Pancreas (tissue), 10 donors: ENCODE measurements around the gene AIG1. TPM values are rescaled to one million over a fixed set of nuclear protein-coding genes. Genes with fewer than 3 reads are reported as not detected.

ENCODE experiments used
- ATAC-seq, 4 donors: fragments of 200-7000 bp; cut with Tn5 transposase; one replicate each; pipeline versions ENCODE4 v1.8.0 to v1.9.1; 2020; ENCODE audit warnings: mild to moderate bottlenecking in 4 of 4, moderate library complexity in 4 of 4
- DNase-seq, 6 donors: peaks; one replicate each; pipeline ENCODE4 v3.0.0-alpha.2; 2020
- FAIRE-seq: peaks from 2 replicates; lab custom pipeline; 2012; peaks lifted over from hg19 to GRCh38; lab: Jason Lieb, UNC
- H3K27ac ChIP-seq, 4 donors: fragments of 200-600 bp; sonication (generic); 1 replicate in 3 of 4; 2 replicates in 1 of 4; pipeline versions ENCODE4 v1.5.0 to v1.8.0; 2020
- H3K27me3 ChIP-seq, 4 donors: fragments of 200-600 bp; one replicate each; pipeline ENCODE4 v1.8.0; 2021
- H3K36me3 ChIP-seq, 3 donors: fragments of 200-600 bp; sonication (generic) in 1 of 3; one replicate each; pipeline versions ENCODE4 v1.5.0 to v1.8.0; 2020 to 2021
- H3K4me1 ChIP-seq, 3 donors: fragments of 200-600 bp; one replicate each; pipeline ENCODE4 v1.8.0; 2021
- H3K4me3 ChIP-seq, 4 donors: fragments of 200-600 bp; sonication (generic) in 2 of 4; one replicate each; pipeline versions ENCODE4 v1.5.0 to v1.8.0; 2020 to 2021
- H3K9me3 ChIP-seq, 4 donors: fragments of 200-600 bp; one replicate each; pipeline ENCODE4 v1.8.0; 2021
- WGBS, 2 donors: extraction: QIAGEN DNeasy Blood & Tissue Kit; methylation state at CpG; one replicate each; pipeline ENCODE4 v1.1.7; 2013; 5-methylcytosine and 5-hydroxymethylcytosine counted together
- intact Hi-C, 3 donors: fragments of 100-400 bp; cut with DNase I; formaldehyde crosslinking; loops; one replicate each; pipeline versions ENCODE4 v1.11.1 to v1.14.2; 2022
- polyA plus RNA-seq, 2 donors: library from polyadenylated mRNA; stranded (reverse); fragments of 200-250 nt; gene quantifications; one replicate each; pipeline ENCODE4 v1.2.3, GENCODE V29; 2013
- total RNA-seq, 6 donors: library from RNA; stranded (reverse); fragmentation: NEBNext Ultra II Directional in 4 of 6; extraction: Animal tissue kit (Norgen Biotek cat#: 25700) in 4 of 6; gene quantifications; one replicate each; pipeline versions ENCODE4 v1.2.1 to v1.2.4, GENCODE V29; 2021 to 2023
- TF ChIP-seq, protein P1 (sequence below), 4 donors: fragments of 200-600 bp; sonication (generic) in 3 of 4; IDR thresholded peaks; one replicate each; pipeline versions ENCODE4 v1.5.0 to v1.8.0; 2021; ENCODE audit warnings: antibody characterized with exemption in 4 of 4
- donor health status: healthy with polysubstance abuse.
- donor health status: DM: no; HTN: no; CAD: no; lungs with moderate emphysema.
- donor health status: DM: no; HTN: no; CAD: no.
- donor health status: control.
- donor health status: control.
- donor health status: Bipolar disorder and iron deficiency.
- donor health status: DM: yes; HTN: yes; CAD: no.
- donor health status: DM: no; HTN: no; CAD: no.
- donor health status: DM: no; HTN: no; CAD: no.
- donor health status: DM: yes; HTN: yes; CAD: no.

AIG1 gene
- total and polyA plus RNA-seq, 8 donors, result 8.7 to 28.9 (median 14.9) TPM

- ATAC-seq (no peak), FAIRE-seq (no peak), DNase-seq (no peak)
- H3K4me1 ChIP-seq, result no peaks in the 10 kb centered on the region
- WGBS, 2 donors, result 95 to 97% methylated on average over 12 of the region's 12 CpGs
- H3K27me3 ChIP-seq, result no peaks in the 10 kb centered on the region
- intact Hi-C loops, result no loop called here
- no peaks in the 10 kb centered on the region for H3K36me3 ChIP-seq
- H3K9me3 ChIP-seq, result no peaks in the 10 kb centered on the region
- H3K27ac ChIP-seq, result no peak overlapping the region
- no peak overlapping the region for H3K4me3 ChIP-seq
- TF ChIP-seq, protein P1, sequence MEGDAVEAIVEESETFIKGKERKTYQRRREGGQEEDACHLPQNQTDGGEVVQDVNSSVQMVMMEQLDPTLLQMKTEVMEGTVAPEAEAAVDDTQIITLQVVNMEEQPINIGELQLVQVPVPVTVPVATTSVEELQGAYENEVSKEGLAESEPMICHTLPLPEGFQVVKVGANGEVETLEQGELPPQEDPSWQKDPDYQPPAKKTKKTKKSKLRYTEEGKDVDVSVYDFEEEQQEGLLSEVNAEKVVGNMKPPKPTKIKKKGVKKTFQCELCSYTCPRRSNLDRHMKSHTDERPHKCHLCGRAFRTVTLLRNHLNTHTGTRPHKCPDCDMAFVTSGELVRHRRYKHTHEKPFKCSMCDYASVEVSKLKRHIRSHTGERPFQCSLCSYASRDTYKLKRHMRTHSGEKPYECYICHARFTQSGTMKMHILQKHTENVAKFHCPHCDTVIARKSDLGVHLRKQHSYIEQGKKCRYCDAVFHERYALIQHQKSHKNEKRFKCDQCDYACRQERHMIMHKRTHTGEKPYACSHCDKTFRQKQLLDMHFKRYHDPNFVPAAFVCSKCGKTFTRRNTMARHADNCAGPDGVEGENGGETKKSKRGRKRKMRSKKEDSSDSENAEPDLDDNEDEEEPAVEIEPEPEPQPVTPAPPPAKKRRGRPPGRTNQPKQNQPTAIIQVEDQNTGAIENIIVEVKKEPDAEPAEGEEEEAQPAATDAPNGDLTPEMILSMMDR (IDR thresholded peaks at IDR 0.05), result no peak
Observed at GRCh38 chr6:143176090-143177021, 115.7 kb downstream of the AIG1 start.

DNA sequence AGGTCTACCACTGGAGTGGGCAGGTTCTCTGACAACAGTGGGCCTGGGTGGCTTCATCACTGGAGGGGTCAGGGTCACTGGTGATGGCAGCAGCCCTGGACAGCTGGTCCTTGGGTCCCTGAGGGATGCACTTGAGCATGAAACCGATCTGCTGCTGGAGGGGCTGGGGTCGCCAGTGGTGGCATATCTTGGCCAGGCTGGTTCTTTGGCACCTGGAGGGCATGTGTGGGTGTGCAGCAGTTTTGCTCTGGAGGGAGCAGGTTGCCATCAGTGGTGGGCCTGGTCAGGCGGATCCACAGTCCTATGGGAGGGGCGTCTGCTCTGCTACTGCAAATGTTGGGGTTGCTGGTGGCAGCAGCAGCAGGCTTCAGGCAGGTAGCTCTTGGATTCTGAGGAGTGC, 117.0 kb downstream of the AIG1 start:
- Histone ChIP-seq H3K9me3 (no peaks in the 10 kb centered on the region), H3K27ac (no peak overlapping the region), H3K4me3 (no peak overlapping the region), H3K4me1 (no peaks in the 10 kb centered on the region), H3K27me3 (no peaks in the 10 kb centered on the region), H3K36me3 (no peaks in the 10 kb centered on the region)
- TF ChIP-seq, protein P1 (IDR thresholded peaks at IDR 0.05), result no peak
- intact Hi-C loops, result no loop called here
- ATAC-seq, result no peak
- DNase-seq, result no peak
- WGBS, 2 donors, result 86 to 94% methylated on average over 4 of the region's 4 CpGs
- FAIRE-seq, result no peak

GRCh38 chr6:143179096-143179495, 118.4 kb downstream of the AIG1 start:
- no peak for ATAC-seq
- H3K27ac ChIP-seq, result no peak overlapping the region
- H3K27me3 ChIP-seq, result no peaks in the 10 kb centered on the region
- 94 to 97% methylated on average over 3 of the region's 3 CpGs for WGBS, 2 donors
- no peaks in the 10 kb centered on the region for H3K36me3 ChIP-seq
- H3K9me3 ChIP-seq, result no peaks in the 10 kb centered on the region
- H3K4me3 ChIP-seq, result no peak overlapping the region
- intact Hi-C loops, result no loop called here
- H3K4me1 ChIP-seq, result no peaks in the 10 kb centered on the region
- no peak for DNase-seq
- FAIRE-seq, result no peak
- TF ChIP-seq, protein P1 (IDR thresholded peaks at IDR 0.05), result no peak

- intact Hi-C loops, result no loop called here
- ATAC-seq, result no peak
- Histone ChIP-seq H3K27ac (no peak overlapping the region), H3K36me3 (no peaks in the 10 kb centered on the region), H3K27me3 (no peaks in the 10 kb centered on the region), H3K9me3 (no peaks in the 10 kb centered on the region), H3K4me3 (no peak overlapping the region), H3K4me1 (no peaks in the 10 kb centered on the region)
- TF ChIP-seq, protein P1 (IDR thresholded peaks at IDR 0.05), result no peak
- FAIRE-seq, result no peak
- 84 to 87% methylated on average over 3 of the region's 3 CpGs for WGBS, 2 donors
- no peak for DNase-seq
Observed at GRCh38 chr6:143179901-143180612, 119.4 kb downstream of the AIG1 start.
